HCT116 (cell line): ENCODE results near the gene TNFSF10. TPM values are rescaled to one million over a fixed set of nuclear protein-coding genes. Genes with fewer than 3 reads are reported as not detected.
A peak's percentile ranks its signal among the peaks of the same experiment; 100 is the strongest.

Source experiments
- ATAC-seq: fragments of 200-7000 bp; cut with Tn5 transposase; 2 replicates; pipeline ENCODE4 v1.9.1; 2020; ENCODE audit warnings: mild to moderate bottlenecking, moderate library complexity
- BruUV-seq: library from RNA; stranded (reverse); fragments of 400-500 nt; replicated peaks from 2 replicates; lab custom pipeline; 2021; lab: Mats Ljungman, UMichigan
- CTCF ChIA-PET: fragments of 300-600 bp; sonication (Branson Sonifier 250); formaldehyde crosslinking; loops from one replicate; lab custom pipeline; 2021; ENCODE audit warnings: antibody characterized with exemption; lab: Charles Lee
- POLR2A ChIA-PET: fragments of 300-600, 350-600 bp; sonication (Branson Sonifier 250); formaldehyde crosslinking; loops from one replicate; lab custom pipeline; 2021; ENCODE audit warnings: antibody characterized with exemption; lab: Charles Lee
- RAD21 ChIA-PET, 2 experiments: fragments of 300-600 bp; sonication (Branson Sonifier 250); formaldehyde crosslinking; loops; one replicate each; lab custom pipeline; 2023; ENCODE audit warnings: low total read pairs in 2 of 2; ENCODE audit not compliant: uncharacterized antibody in 2 of 2, unreplicated experiment in 2 of 2, low non-redundant PET in 1 of 2; lab: Charles Lee
- DNase-seq: peaks from one replicate; pipeline ENCODE4 v3.0.0-alpha.2; 2010; ENCODE audit warnings: low read depth, low spot score
- H2AFZ ChIP-seq: fragments of 200-600 bp; shearing (Covaris generic), sonication (generic); 2 replicates; pipeline ENCODE4 v1.6.1; 2017; ENCODE audit warnings: low read depth, mixed run types, mixed read lengths, antibody characterized with exemption, low read length; ENCODE audit not compliant: poor library complexity, severe bottlenecking
- H3K27ac ChIP-seq: 2 replicates; pipeline ENCODE4 v1.5.1; 2012; ENCODE audit warnings: low read depth, low read length
- H3K27me3 ChIP-seq: fragments of 200-600 bp; sonication (generic); 2 replicates; pipeline ENCODE4 v1.6.1; 2016; ENCODE audit warnings: mixed run types, low read length, mixed read lengths; ENCODE audit not compliant: insufficient read depth
- H3K36me3 ChIP-seq, 2 experiments: fragments of 200-500 bp in 1 of 2; fragments of 200-600 bp in 1 of 2; sonication (Bioruptor generic) in 1 of 2; sonication (generic) in 1 of 2; 2 replicates each; pipeline versions ENCODE4 v1.5.1 to v1.6.1; 2014 to 2016; ENCODE audit warnings: low read length in 2 of 2, inconsistent platforms in 1 of 2, mixed read lengths in 1 of 2, mixed run types in 1 of 2; ENCODE audit not compliant: insufficient read depth in 2 of 2, control insufficient read depth in 1 of 2
- H3K4me1 ChIP-seq, 2 experiments: fragments of 200-600 bp in 1 of 2; sonication (generic) in 1 of 2; 2 replicates each; pipeline versions ENCODE4 v1.5.1 to v1.6.1; 2012 to 2017; ENCODE audit warnings: low read length in 2 of 2, inconsistent platforms in 1 of 2, mild to moderate bottlenecking in 1 of 2, mixed read lengths in 1 of 2, mixed run types in 1 of 2, moderate library complexity in 1 of 2; ENCODE audit not compliant: insufficient read depth in 2 of 2, control insufficient read depth in 1 of 2
- H3K4me2 ChIP-seq: fragments of 200-600 bp; sonication (generic); 2 replicates; pipeline ENCODE4 v1.6.1; 2017; ENCODE audit warnings: mixed run types, low read length, mixed read lengths
- H3K4me3 ChIP-seq, 2 experiments: fragments of 200-600 bp in 1 of 2; sonication (generic) in 1 of 2; replicated peaks in 1 of 2; 2 replicates each; pipeline ENCODE4 v1.5.1; 2011 to 2016; ENCODE audit warnings: low read length in 2 of 2, control low read depth in 1 of 2, low read depth in 1 of 2, mild to moderate bottlenecking in 1 of 2, mixed read lengths in 1 of 2, mixed run types in 1 of 2
- H3K79me2 ChIP-seq: fragments of 200-600 bp; sonication (generic); 2 replicates; pipeline ENCODE4 v1.6.1; 2017; ENCODE audit warnings: mild to moderate bottlenecking, mixed run types, low read length, moderate library complexity, mixed read lengths; ENCODE audit not compliant: insufficient read depth
- H3K9ac ChIP-seq: fragments of 200-600 bp; sonication (generic); 2 replicates; pipeline ENCODE4 v1.6.1; 2016; ENCODE audit warnings: low read length, mixed read lengths
- H3K9me2 ChIP-seq: fragments of 200-600 bp; sonication (generic), shearing (Covaris generic); 2 replicates; pipeline ENCODE4 v1.6.1; 2017; ENCODE audit warnings: mixed run types, mild to moderate bottlenecking, moderate library complexity; ENCODE audit not compliant: insufficient read depth
- H3K9me3 ChIP-seq, 2 experiments: fragments of 200-500 bp in 1 of 2; fragments of 200-600 bp in 1 of 2; sonication (Bioruptor generic) in 1 of 2; sonication (generic) in 1 of 2; 2 replicates each; pipeline ENCODE4 v1.6.1; 2014 to 2017; ENCODE audit warnings: low read length in 2 of 2, mixed read lengths in 2 of 2, inconsistent platforms in 1 of 2, low read depth in 1 of 2, mild to moderate bottlenecking in 1 of 2, mixed run types in 1 of 2, moderate library complexity in 1 of 2; ENCODE audit not compliant: control insufficient read depth in 1 of 2, insufficient read depth in 1 of 2
- H4K20me1 ChIP-seq: fragments of 200-600 bp; sonication (generic), shearing (Covaris generic); 2 replicates; pipeline ENCODE4 v1.6.1; 2017; ENCODE audit warnings: mixed run types, mild to moderate bottlenecking, moderate library complexity; ENCODE audit not compliant: insufficient read depth
- CBX3 ChIP-seq: IDR thresholded peaks from 2 replicates; pipeline ENCODE4 v1.6.1; 2012; ENCODE audit warnings: low read depth
- CEBPB ChIP-seq: IDR thresholded peaks from 2 replicates; pipeline ENCODE4 v1.6.1; 2012; ENCODE audit warnings: low read depth
- EGR1 ChIP-seq: IDR thresholded peaks from 2 replicates; pipeline ENCODE4 v1.6.1; 2012; ENCODE audit warnings: low read depth
- ELF1 ChIP-seq: IDR thresholded peaks from 2 replicates; pipeline ENCODE4 v1.6.1; 2012; ENCODE audit warnings: low read depth, borderline replicate concordance
- EZH2 ChIP-seq: fragments of 200-600 bp; sonication (generic); IDR thresholded peaks from 2 replicates; pipeline ENCODE4 v1.6.1; 2017; ENCODE audit warnings: antibody characterized with exemption, mixed run types
- FOSL1 ChIP-seq: IDR thresholded peaks from 2 replicates; pipeline ENCODE4 v1.6.1; 2012; ENCODE audit warnings: low read depth
- JUND ChIP-seq: IDR thresholded peaks from 2 replicates; pipeline ENCODE4 v1.6.1; 2012
- MAX ChIP-seq: IDR thresholded peaks from 2 replicates; pipeline ENCODE4 v1.6.1; 2012
- POLR2A ChIP-seq: IDR thresholded peaks from 2 replicates; pipeline ENCODE4 v1.7.0; 2011; ENCODE audit warnings: borderline replicate concordance; ENCODE audit not compliant: insufficient read depth, insufficient read length; ENCODE audit errors: extremely low read depth
- RAD21 ChIP-seq: IDR thresholded peaks from 2 replicates; pipeline ENCODE4 v1.6.1; 2012; ENCODE audit warnings: low read depth, mild to moderate bottlenecking
- REST ChIP-seq: IDR thresholded peaks from 2 replicates; pipeline ENCODE4 v1.6.1; 2012; ENCODE audit warnings: low read depth
- SP1 ChIP-seq: IDR thresholded peaks from 2 replicates; pipeline ENCODE4 v1.6.1; 2012; ENCODE audit warnings: low read depth
- TCF7L2 ChIP-seq: IDR thresholded peaks from 2 replicates; pipeline ENCODE4 v1.7.0; 2011; ENCODE audit warnings: borderline replicate concordance, inconsistent platforms; ENCODE audit not compliant: insufficient read depth, insufficient read length; ENCODE audit errors: extremely low read depth
- ZBTB33 ChIP-seq: IDR thresholded peaks from 2 replicates; pipeline ENCODE4 v1.6.1; 2011; ENCODE audit warnings: mild to moderate bottlenecking, low read length, moderate library complexity; ENCODE audit not compliant: insufficient replicate concordance; ENCODE audit errors: extremely low read depth
- intact Hi-C: fragments of 100-400 bp; cut with micrococcal nuclease; formaldehyde crosslinking; loops from 2 replicates; pipeline ENCODE4 v1.10.0; 2022
- total RNA-seq: library from RNA; stranded (reverse); gene quantifications from one replicate; pipeline ENCODE4 v1.2.1, GENCODE V29; 2021; ENCODE audit not compliant: unreplicated experiment
- TF ChIP-seq, protein P1 (sequence below): IDR thresholded peaks from 2 replicates; pipeline ENCODE4 v1.6.1; 2012
- TF ChIP-seq, protein P2 (sequence below), 3 experiments: fragments of 200-600 bp in 1 of 3; sonication (generic) in 1 of 3; IDR thresholded peaks in 2 of 3; conservative IDR thresholded peaks in 1 of 3; 2 replicates each; pipeline ENCODE4 v1.5.1; 2012 to 2017; ENCODE audit warnings: low read depth in 2 of 3, low read length in 2 of 3, antibody characterized with exemption in 1 of 3, borderline replicate concordance in 1 of 3, control low read depth in 1 of 3, mild to moderate bottlenecking in 1 of 3, mixed read lengths in 1 of 3, mixed run types in 1 of 3, moderate library complexity in 1 of 3; ENCODE audit not compliant: insufficient read depth in 1 of 3

The TNFSF10 gene
- total RNA-seq, 1 experiment from 2014 or later = 0.20 TPM

GRCh38 chr3:172550347-172550943 lies 27.2 kb upstream of the TNFSF10 start:
- Histone ChIP-seq H3K4me2 (peak overlapping the region; percentile 39; the same call in 1 of the 2 replicates), H3K4me3 (no peak overlapping the region), H3K36me3 (no peaks in the 10 kb centered on the region), H3K9me3 (no peaks in the 10 kb centered on the region), H3K27ac (no peak overlapping the region), H4K20me1 (no peaks in the 10 kb centered on the region), H3K27me3 (no peaks in the 10 kb centered on the region), H2AFZ (no peak overlapping the region), H3K79me2 (no peaks in the 10 kb centered on the region), H3K4me1 (peaks cover 18 to 27% of the 10 kb centered on the region in 2 experiments; a peak in 3 of 4 replicates), H3K9ac (no peak overlapping the region), H3K9me2 (no peaks in the 10 kb centered on the region)
- peak; percentile 69 for DNase-seq
- ATAC-seq = peak; percentile 96
- POLR2A ChIA-PET = no interaction called here
- RAD21 ChIA-PET = no interaction called here
- CTCF ChIA-PET = no interaction called here
- TF ChIP-seq FOSL1 (peak; percentile 64), CBX3 (no peak), POLR2A (no peak), SP1 (no peak), MAX (no peak), CEBPB (no peak), ZBTB33 (no peak), TCF7L2 (no peak), ELF1 (no peak), JUND (peak; percentile 62), EGR1 (peak; percentile 36; the same call in 1 of the 2 replicates), RAD21 (no peak), REST (no peak), EZH2 (no peak)
- TF ChIP-seq, protein P1, sequence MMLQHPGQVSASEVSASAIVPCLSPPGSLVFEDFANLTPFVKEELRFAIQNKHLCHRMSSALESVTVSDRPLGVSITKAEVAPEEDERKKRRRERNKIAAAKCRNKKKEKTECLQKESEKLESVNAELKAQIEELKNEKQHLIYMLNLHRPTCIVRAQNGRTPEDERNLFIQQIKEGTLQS = no peak
- TF ChIP-seq, protein P2, sequence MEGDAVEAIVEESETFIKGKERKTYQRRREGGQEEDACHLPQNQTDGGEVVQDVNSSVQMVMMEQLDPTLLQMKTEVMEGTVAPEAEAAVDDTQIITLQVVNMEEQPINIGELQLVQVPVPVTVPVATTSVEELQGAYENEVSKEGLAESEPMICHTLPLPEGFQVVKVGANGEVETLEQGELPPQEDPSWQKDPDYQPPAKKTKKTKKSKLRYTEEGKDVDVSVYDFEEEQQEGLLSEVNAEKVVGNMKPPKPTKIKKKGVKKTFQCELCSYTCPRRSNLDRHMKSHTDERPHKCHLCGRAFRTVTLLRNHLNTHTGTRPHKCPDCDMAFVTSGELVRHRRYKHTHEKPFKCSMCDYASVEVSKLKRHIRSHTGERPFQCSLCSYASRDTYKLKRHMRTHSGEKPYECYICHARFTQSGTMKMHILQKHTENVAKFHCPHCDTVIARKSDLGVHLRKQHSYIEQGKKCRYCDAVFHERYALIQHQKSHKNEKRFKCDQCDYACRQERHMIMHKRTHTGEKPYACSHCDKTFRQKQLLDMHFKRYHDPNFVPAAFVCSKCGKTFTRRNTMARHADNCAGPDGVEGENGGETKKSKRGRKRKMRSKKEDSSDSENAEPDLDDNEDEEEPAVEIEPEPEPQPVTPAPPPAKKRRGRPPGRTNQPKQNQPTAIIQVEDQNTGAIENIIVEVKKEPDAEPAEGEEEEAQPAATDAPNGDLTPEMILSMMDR (IDR thresholded peaks at IDR 0.05 in 2 of 3, conservative IDR thresholded peaks at IDR 0.05 in 1 of 3; ENCODE audit: borderline replicate concordance in 1 of 3, insufficient read depth in 1 of 3, low read depth in 2 of 3, low read length in 2 of 3) = no peak
- intact Hi-C loops = no loop called here
- no TSS peak for BruUV-seq
